Activated CD8-positive, alpha-beta memory T cell treated with anti-CD3 and anti-CD28 coated beads, Interleukin-2, amount 10 ng/mL, durations not matched to agents 7 days and 5 days (primary cell): Measurements from ENCODE around the gene CACNA2D4. TPM values are rescaled to one million over a fixed set of nuclear protein-coding genes. Genes with fewer than 3 reads are reported as not detected.
A peak's percentile ranks its signal among the peaks of the same experiment; 100 is the strongest.
"Not testable (repeated sequence)": the region's sequence is repeated elsewhere in the genome, so short reads cannot be mapped to it uniquely, and the experiment has no call there.

Experiments used
- ATAC-seq: fragments of 150-1000 bp; cut with Tn5 transposase; one replicate; pipeline ENCODE4 v1.10.0; 2021; ENCODE audit warnings: moderate library complexity
- CTCF ChIA-PET: fragments of 350-600 bp; sonication (Branson Sonifier 250); formaldehyde crosslinking; loops from one replicate; lab custom pipeline; 2021; ENCODE audit warnings: antibody characterized with exemption; lab: Charles Lee
- DNase-seq: peaks from one replicate; pipeline ENCODE4 v3.0.0-alpha.2; 2020
- H3K27ac Mint-ChIP-seq: one replicate; pipeline ENCODE4 v1.8.0; 2021; ENCODE audit warnings: mild to moderate bottlenecking, mixed read lengths
- H3K27me3 Mint-ChIP-seq: one replicate; pipeline ENCODE4 v1.8.0; 2021; ENCODE audit warnings: mixed read lengths
- H3K36me3 Mint-ChIP-seq: one replicate; pipeline ENCODE4 v1.8.0; 2021; ENCODE audit warnings: mild to moderate bottlenecking, mixed read lengths
- H3K4me1 Mint-ChIP-seq: one replicate; pipeline ENCODE4 v1.8.0; 2021; ENCODE audit warnings: mixed read lengths
- H3K4me3 Mint-ChIP-seq: one replicate; pipeline ENCODE4 v1.8.0; 2021; ENCODE audit warnings: mild to moderate bottlenecking, moderate library complexity, mixed read lengths
- H3K9me3 Mint-ChIP-seq: one replicate; pipeline ENCODE4 v1.8.0; 2022; ENCODE audit warnings: low read depth, mixed read lengths
- total RNA-seq, 2 experiments: library from RNA; stranded (reverse); gene quantifications; one replicate each; pipeline ENCODE4 v1.2.3, GENCODE V29; 2021

Gene CACNA2D4
- total RNA-seq, 2 experiments from 2014 or later: 5.9 to 8.2 TPM

DNA sequence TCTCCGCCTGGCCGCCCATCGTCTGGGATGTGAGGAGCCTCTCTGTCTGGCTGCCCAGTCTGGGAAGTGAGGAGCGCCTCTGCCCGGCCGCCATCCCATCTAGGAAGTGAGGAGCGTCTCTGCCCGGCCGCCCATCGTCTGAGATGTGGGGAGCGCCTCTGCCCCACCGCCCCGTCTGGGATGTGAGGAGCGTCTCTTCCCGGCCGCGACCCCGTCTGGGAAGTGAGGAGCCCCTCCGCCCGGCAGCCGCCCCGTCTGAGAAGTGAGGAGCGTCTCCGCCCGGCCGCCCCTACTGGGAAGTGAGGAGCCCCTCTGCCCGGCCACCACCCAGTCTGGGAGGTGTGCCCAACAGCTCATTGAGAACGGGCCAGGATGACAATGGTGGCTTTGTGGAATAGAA is 100.5 kb downstream of the CACNA2D4 start:
- H3K27ac Mint-ChIP-seq, CTCF ChIA-PET, ATAC-seq, H3K36me3 Mint-ChIP-seq, H3K9me3 Mint-ChIP-seq, H3K4me1 Mint-ChIP-seq, DNase-seq, H3K4me3 Mint-ChIP-seq: not testable (repeated sequence)
- H3K27me3 Mint-ChIP-seq: peaks cover 32% of the 10 kb centered on the region

DNA sequence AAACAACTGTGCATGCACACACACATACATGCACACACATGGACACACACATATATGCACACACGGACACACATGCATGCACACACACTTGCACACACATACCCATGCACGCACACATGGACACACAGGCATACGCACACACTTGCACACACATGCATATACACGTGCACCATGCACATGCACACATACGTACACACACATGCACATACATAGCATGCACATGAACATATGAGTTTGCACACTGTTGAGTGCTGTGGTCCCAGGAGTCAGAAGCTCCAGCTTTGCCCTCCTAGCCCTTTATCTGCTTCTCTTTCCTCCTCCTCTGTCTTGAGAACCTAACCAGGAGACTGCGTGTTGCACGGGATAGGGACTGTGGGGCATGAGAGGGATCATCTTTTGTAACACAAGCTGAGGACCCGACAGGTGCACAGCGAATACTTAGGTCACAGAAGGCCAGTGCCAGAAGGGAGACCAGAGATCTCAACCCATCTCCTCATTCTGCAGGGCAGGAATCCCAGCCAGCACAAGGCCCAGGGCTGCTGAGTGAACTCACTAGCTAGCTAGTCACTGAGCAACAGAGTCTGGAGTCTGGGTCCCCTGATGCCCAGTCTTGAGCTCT is 101.6 kb downstream of the CACNA2D4 start:
- Mint-ChIP-seq H3K27ac (no peak overlapping the region), H3K9me3 (no peaks in the 10 kb centered on the region), H3K27me3 (peaks cover 31% of the 10 kb centered on the region), H3K4me3 (no peak overlapping the region), H3K4me1 (peaks cover 4% of the 10 kb centered on the region), H3K36me3 (no peaks in the 10 kb centered on the region)
- CTCF ChIA-PET: no interaction called here
- DNase-seq (no peak), ATAC-seq (no peak)

DNA sequence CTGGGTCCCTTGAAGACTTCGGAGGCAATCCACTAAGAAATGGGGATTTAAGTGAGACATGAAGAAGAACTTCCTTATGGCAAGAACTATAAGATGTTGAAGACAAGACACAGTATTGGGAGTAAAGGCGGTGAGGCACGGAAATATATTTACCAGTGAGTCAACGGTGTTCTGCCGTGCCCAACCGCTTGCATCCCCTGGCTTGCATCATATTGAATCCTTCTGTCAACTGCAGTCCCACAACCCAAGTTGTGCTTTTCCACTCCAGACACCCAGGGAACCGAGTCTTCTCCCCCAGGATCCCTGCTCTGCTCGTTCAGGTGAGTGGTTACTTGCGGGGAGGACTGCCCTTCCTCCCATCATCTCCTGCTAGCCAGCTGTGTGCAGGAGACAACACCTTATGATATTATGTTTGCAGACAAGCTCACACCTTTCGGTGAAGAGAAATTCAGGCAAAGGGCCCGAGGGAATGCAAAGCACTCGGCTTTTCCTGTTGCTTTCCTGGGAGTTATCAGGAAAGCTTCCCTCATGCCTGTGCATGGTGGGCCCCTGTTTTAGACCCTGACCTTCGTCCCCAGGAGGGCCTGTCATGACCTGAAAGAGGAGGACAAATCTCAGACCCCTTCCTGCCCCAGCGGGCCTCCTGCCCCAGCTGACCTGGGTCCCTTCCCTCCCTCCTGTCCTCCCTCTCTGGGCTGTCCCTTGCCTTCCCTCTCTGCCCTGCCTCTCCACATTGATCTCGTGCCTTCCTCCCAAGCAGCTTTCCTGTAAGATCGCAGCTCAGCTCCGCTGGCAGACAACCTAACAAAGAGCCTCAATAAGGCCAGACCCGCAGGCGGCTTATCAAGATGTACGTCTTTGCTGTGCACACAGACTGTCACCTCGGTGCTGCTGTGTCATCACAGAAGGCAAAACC is 102.4 kb downstream of the CACNA2D4 start:
- no peak overlapping the region for H3K4me3 Mint-ChIP-seq
- no peaks in the 10 kb centered on the region for H3K36me3 Mint-ChIP-seq
- H3K4me1 Mint-ChIP-seq: peaks cover 4% of the 10 kb centered on the region
- peaks cover 26% of the 10 kb centered on the region for H3K27me3 Mint-ChIP-seq
- DNase-seq: no peak
- CTCF ChIA-PET: interaction anchor here (0.8 kb wide), 1 partner anchor 11 kb away, joined by 3 read pairs; no protein-coding TSS in a partner anchor
- no peaks in the 10 kb centered on the region for H3K9me3 Mint-ChIP-seq
- no peak overlapping the region for H3K27ac Mint-ChIP-seq
- no peak for ATAC-seq

GRCh38 chr12:1815108-1815507 is 103.3 kb downstream of the CACNA2D4 start:
- no peak overlapping the region for H3K27ac Mint-ChIP-seq
- CTCF ChIA-PET: interaction anchor here (0.8 to 1.7 kb wide), 4 partner anchors 10 to 162 kb away, joined by 3 to 12 read pairs (median 3); no protein-coding TSS in a partner anchor
- H3K4me3 Mint-ChIP-seq: no peak overlapping the region
- peaks cover 8% of the 10 kb centered on the region for H3K4me1 Mint-ChIP-seq
- DNase-seq: no peak
- no peak for ATAC-seq
- no peaks in the 10 kb centered on the region for H3K9me3 Mint-ChIP-seq
- H3K27me3 Mint-ChIP-seq: peaks cover 17% of the 10 kb centered on the region
- no peaks in the 10 kb centered on the region for H3K36me3 Mint-ChIP-seq

- no peaks in the 10 kb centered on the region for H3K9me3 Mint-ChIP-seq
- no peak for ATAC-seq
- no peaks in the 10 kb centered on the region for H3K36me3 Mint-ChIP-seq
- CTCF ChIA-PET: interaction anchor here (1.3 to 1.7 kb wide), 3 partner anchors 16 to 161 kb away, joined by 3 to 12 read pairs (median 3); no protein-coding TSS in a partner anchor
- H3K27me3 Mint-ChIP-seq: peaks cover 8% of the 10 kb centered on the region
- peaks cover 9% of the 10 kb centered on the region for H3K4me1 Mint-ChIP-seq
- H3K4me3 Mint-ChIP-seq: no peak overlapping the region
- H3K27ac Mint-ChIP-seq: no peak overlapping the region
- DNase-seq: no peak
Observed at GRCh38 chr12:1814266-1814665, 104.2 kb downstream of the CACNA2D4 start.

- CTCF ChIA-PET: interaction anchor here (1.6 to 1.7 kb wide), 2 partner anchors 18 to 127 kb away, joined by 6 to 8 read pairs; no protein-coding TSS in a partner anchor
- peaks cover 19% of the 10 kb centered on the region for H3K4me1 Mint-ChIP-seq
- DNase-seq (no peak), ATAC-seq (no peak)
- H3K27me3 Mint-ChIP-seq: peaks cover 4% of the 10 kb centered on the region
- no peaks in the 10 kb centered on the region for H3K9me3 Mint-ChIP-seq
- no peak overlapping the region for H3K27ac Mint-ChIP-seq
- no peaks in the 10 kb centered on the region for H3K36me3 Mint-ChIP-seq
- H3K4me3 Mint-ChIP-seq: no peak overlapping the region
Observed at GRCh38 chr12:1812650-1813302, 105.7 kb downstream of the CACNA2D4 start.

- no peak for ATAC-seq
- H3K27ac Mint-ChIP-seq: no peak overlapping the region
Observed at GRCh38 chr12:1811948-1812291, 106.5 kb downstream of the CACNA2D4 start.

GRCh38 chr12:1811281-1811947 is 107.0 kb downstream of the CACNA2D4 start:
- CTCF ChIA-PET: interaction anchor here (1.6 to 1.7 kb wide), 2 partner anchors 16 to 128 kb away, joined by 6 to 8 read pairs; no protein-coding TSS in a partner anchor
- peak; percentile 43 for ATAC-seq
- Mint-ChIP-seq H3K36me3 (no peaks in the 10 kb centered on the region), H3K27me3 (peaks cover 4% of the 10 kb centered on the region), H3K9me3 (no peaks in the 10 kb centered on the region), H3K4me1 (peaks cover 19% of the 10 kb centered on the region), H3K4me3 (peak overlapping the region; percentile 49), H3K27ac (peak overlapping the region; percentile 55)
- peak; percentile 59 for DNase-seq

More at GRCh38 chr12:1811948-1812291, 106.5 kb downstream of the CACNA2D4 start:
- CTCF ChIA-PET: interaction anchor here (1.6 to 1.7 kb wide), 2 partner anchors 17 to 128 kb away, joined by 6 to 8 read pairs; no protein-coding TSS in a partner anchor
- H3K4me1 Mint-ChIP-seq: peaks cover 19% of the 10 kb centered on the region
- H3K36me3 Mint-ChIP-seq: no peaks in the 10 kb centered on the region
- no peak for DNase-seq
- no peak overlapping the region for H3K4me3 Mint-ChIP-seq
- H3K27me3 Mint-ChIP-seq: peaks cover 4% of the 10 kb centered on the region
- H3K9me3 Mint-ChIP-seq: no peaks in the 10 kb centered on the region

DNA sequence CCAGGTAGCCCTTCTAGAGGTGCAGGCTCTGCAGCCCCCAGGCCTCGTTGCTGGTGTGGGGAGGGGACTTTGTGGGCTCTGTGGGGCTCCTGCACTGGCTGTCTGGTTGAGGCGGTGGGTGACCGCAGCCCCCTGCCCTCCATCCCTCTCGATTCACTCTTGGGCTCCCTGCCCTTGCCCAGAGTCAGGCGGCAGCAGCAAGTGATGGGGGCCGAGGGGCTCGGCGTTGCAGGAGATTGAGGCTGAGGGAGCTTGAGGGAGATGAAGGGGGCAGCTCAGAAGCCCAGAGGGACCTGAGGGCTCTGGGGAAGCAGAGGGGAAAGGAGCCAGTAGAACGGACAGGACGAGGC is 107.5 kb downstream of the CACNA2D4 start:
- DNase-seq: no peak
- Mint-ChIP-seq H3K9me3 (no peaks in the 10 kb centered on the region), H3K36me3 (no peaks in the 10 kb centered on the region), H3K27ac (peak overlapping the region; percentile 20), H3K4me1 (peaks cover 19% of the 10 kb centered on the region), H3K4me3 (peak overlapping the region; percentile 49), H3K27me3 (peaks cover 4% of the 10 kb centered on the region)
- ATAC-seq: no peak
- CTCF ChIA-PET: interaction anchor here (1.7 kb wide), 1 partner anchor 129 kb away, joined by 8 read pairs; no protein-coding TSS in a partner anchor

DNA sequence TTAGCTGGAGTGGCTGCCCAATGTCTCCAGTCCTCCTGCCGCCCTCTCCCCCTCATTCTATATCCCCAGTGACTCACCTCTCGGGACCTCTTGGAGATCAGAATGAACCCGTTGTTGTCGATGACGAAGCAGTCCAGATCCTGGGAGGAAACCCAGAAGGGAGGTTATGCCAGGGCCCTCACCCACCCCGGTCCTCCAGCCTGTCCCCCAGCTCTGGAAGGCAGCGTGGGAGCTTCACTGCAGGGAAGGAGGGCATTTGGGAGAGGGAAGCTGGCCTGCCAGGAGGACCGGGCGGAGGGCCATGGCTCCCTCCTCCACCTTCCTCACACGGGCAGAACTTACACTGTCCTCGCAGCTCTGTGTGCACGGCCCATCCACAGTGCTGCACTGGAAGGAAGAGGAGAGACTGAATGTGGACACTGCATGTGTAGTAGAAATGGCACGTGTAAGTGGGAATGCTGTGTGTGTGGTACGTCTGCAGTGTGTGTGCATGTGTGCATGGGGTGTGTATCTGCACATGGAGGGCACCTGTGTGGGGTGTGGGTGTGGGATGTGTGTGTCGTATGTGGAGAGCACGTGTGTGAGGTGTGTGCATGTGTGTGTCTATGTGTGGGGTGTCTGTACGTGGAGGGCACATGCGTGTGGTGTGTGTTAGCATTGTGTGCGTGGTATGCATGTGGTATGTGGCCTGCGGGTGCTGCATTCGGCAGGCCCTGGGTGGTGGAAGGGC is 108.1 kb downstream of the CACNA2D4 start:
- Mint-ChIP-seq H3K9me3 (no peaks in the 10 kb centered on the region), H3K27ac (peak overlapping the region; percentile 20), H3K27me3 (peaks cover 3% of the 10 kb centered on the region), H3K36me3 (no peaks in the 10 kb centered on the region), H3K4me3 (peak overlapping the region; percentile 49), H3K4me1 (peaks cover 19% of the 10 kb centered on the region)
- ATAC-seq (no peak), DNase-seq (no peak)
- CTCF ChIA-PET: no interaction called here

DNA sequence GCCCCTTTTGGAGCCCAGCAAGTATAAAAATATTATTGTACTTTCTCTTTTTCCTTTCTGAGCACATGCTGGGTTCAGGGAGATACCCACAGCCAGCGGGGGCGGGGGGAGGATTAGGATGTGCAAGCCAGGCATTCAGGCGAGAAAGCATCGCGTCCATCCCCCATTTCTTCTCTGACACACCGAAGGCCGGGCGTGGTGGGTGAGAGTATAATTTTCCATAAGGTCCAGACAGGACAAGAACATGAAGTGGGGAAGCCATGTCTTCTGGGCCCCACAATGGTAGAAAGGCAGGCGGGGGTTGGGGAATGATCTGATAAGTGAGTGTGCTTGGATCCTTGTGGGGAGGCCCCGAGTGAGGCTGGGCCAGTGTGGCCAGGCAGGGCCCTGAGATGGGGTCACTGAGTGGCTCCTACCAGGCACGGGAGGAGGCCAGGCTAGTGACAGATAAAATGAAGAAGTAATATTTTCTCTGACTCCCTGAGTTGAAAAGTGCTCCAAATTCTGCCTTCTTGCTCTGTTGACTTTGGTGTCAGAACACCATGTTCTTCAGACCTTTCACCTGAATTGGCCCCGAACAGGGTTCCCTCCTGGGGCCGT is 108.8 kb downstream of the CACNA2D4 start:
- CTCF ChIA-PET: no interaction called here

More for the DNA sequence above, 108.8 kb downstream of the CACNA2D4 start:
- H3K4me1 Mint-ChIP-seq: peaks cover 21% of the 10 kb centered on the region
- no peaks in the 10 kb centered on the region for H3K27me3 Mint-ChIP-seq
- H3K9me3 Mint-ChIP-seq: no peaks in the 10 kb centered on the region
- H3K4me3 Mint-ChIP-seq: no peak overlapping the region
- no peak overlapping the region for H3K27ac Mint-ChIP-seq
- no peak for DNase-seq
- ATAC-seq: no peak
- H3K36me3 Mint-ChIP-seq: no peaks in the 10 kb centered on the region
